Nephron progenitor cell (in vitro differentiated cells): ENCODE results near the gene KLHL21.

Experiments used
- DNase-seq: peaks from one replicate; pipeline ENCODE4 v3.0.0; 2021
- H3K27ac Mint-ChIP-seq: 2 replicates; pipeline ENCODE4 v1.8.0; 2021; ENCODE audit warnings: mild to moderate bottlenecking, moderate library complexity, mixed read lengths
- H3K27me3 Mint-ChIP-seq: 2 replicates; pipeline ENCODE4 v1.8.0; 2021; ENCODE audit warnings: mild to moderate bottlenecking, low read depth, mixed read lengths; ENCODE audit not compliant: poor library complexity
- H3K36me3 Mint-ChIP-seq: 2 replicates; pipeline ENCODE4 v1.8.0; 2021; ENCODE audit warnings: low read depth, mixed read lengths
- H3K4me1 Mint-ChIP-seq: 2 replicates; pipeline ENCODE4 v1.8.0; 2021; ENCODE audit warnings: mixed read lengths
- H3K4me3 Mint-ChIP-seq: 2 replicates; pipeline ENCODE4 v1.8.0; 2021; ENCODE audit warnings: mild to moderate bottlenecking, moderate library complexity, mixed read lengths
- H3K9me3 Mint-ChIP-seq: 2 replicates; pipeline ENCODE4 v1.8.0; 2021; ENCODE audit warnings: mild to moderate bottlenecking, moderate library complexity, mixed read lengths
- CTCF ChIP-seq: fragments of 200-600 bp; sonication (generic); IDR thresholded peaks from 2 replicates; pipeline ENCODE4 v1.5.0; 2021; ENCODE audit warnings: antibody characterized with exemption

KLHL21 gene

GRCh38 chr1:6613361-6614018 lies 10.8 kb upstream of the KLHL21 start, which contains the start of gene PHF13:
Gene PHF13 (plus strand): TSS chr1:6613731. CDS start chr1:6614067, 336 bp downstream.
- Mint-ChIP-seq H3K4me1 (peaks cover 34% of the 10 kb centered on the region), H3K27ac (peak within 1 kb of the TSS; percentile 87)
- TF ChIP-seq CTCF, result no peak

GRCh38 chr1:6612641-6613360 lies 10.1 kb upstream of the KLHL21 start:
- Mint-ChIP-seq H3K4me3 (peak overlapping the region; percentile 90), H3K4me1 (peaks cover 34% of the 10 kb centered on the region), H3K36me3 (peaks cover 9% of the 10 kb centered on the region), H3K27ac (peak overlapping the region; percentile 87), H3K9me3 (no peaks in the 10 kb centered on the region), H3K27me3 (peaks cover 3% of the 10 kb centered on the region)
- DNase-seq, result no peak
- no peak for TF ChIP-seq CTCF

More at GRCh38 chr1:6613361-6614018, 10.8 kb upstream of the KLHL21 start, which contains the start of gene PHF13:
- DNase-seq, result peak; percentile 100
- Mint-ChIP-seq H3K27me3 (peaks cover 3% of the 10 kb centered on the region), H3K9me3 (no peaks in the 10 kb centered on the region), H3K4me3 (peak within 1 kb of the TSS; percentile 90), H3K36me3 (peaks cover 9% of the 10 kb centered on the region)

GRCh38 chr1:6603915-6604558 lies 1.4 kb upstream of the KLHL21 start:
- Mint-ChIP-seq H3K4me3 (peak overlapping the region; percentile 73), H3K36me3 (no peaks in the 10 kb centered on the region), H3K27me3 (peaks cover 2% of the 10 kb centered on the region), H3K4me1 (peaks cover 52% of the 10 kb centered on the region), H3K27ac (peak overlapping the region; percentile 96), H3K9me3 (no peaks in the 10 kb centered on the region)
- DNase-seq, result peak; percentile 63
- no peak for TF ChIP-seq CTCF

- H3K4me1 Mint-ChIP-seq, result peaks cover 54% of the 10 kb centered on the region
- peaks cover 2% of the 10 kb centered on the region for H3K27me3 Mint-ChIP-seq
- peak overlapping the region; percentile 73 for H3K4me3 Mint-ChIP-seq
- TF ChIP-seq CTCF, result no peak
- no peaks in the 10 kb centered on the region for H3K9me3 Mint-ChIP-seq
- DNase-seq, result peak; percentile 48
- H3K27ac Mint-ChIP-seq, result peak overlapping the region; percentile 96
- H3K36me3 Mint-ChIP-seq, result no peaks in the 10 kb centered on the region
Measured at GRCh38 chr1:6603238-6603914, 707 bp upstream of the KLHL21 start.

- TF ChIP-seq CTCF, result no peak
- H3K4me3 Mint-ChIP-seq, result peak overlapping the region; percentile 90
- H3K27me3 Mint-ChIP-seq, result peaks cover 2% of the 10 kb centered on the region
- no peak overlapping the region for H3K27ac Mint-ChIP-seq
- peak; percentile 44 for DNase-seq
- H3K4me1 Mint-ChIP-seq, result peaks cover 67% of the 10 kb centered on the region
- peaks cover 4% of the 10 kb centered on the region for H3K36me3 Mint-ChIP-seq
- H3K9me3 Mint-ChIP-seq, result no peaks in the 10 kb centered on the region
Measured at GRCh38 chr1:6601923-6602668, 573 bp downstream of the KLHL21 start.
